Uterus (tissue), 4 donors: Measurements from ENCODE around the gene NAA60. TPM values are rescaled to one million over a fixed set of nuclear protein-coding genes. Genes with fewer than 3 reads are reported as not detected.
A peak's percentile ranks its signal among the peaks of the same experiment; 100 is the strongest.

ENCODE experiments used
- DNase-seq, 2 donors: peaks; one replicate each; pipeline ENCODE4 v3.0.0-alpha.2; 2019 to 2020
- H3K27ac ChIP-seq, 2 donors: fragments of 200-600 bp; sonication (generic); 1 replicate in 1 of 2; 2 replicates in 1 of 2; pipeline ENCODE4 v1.5.1; 2016 to 2018
- H3K27me3 ChIP-seq, 2 donors: fragments of 200-600 bp; sonication (generic); one replicate each; pipeline ENCODE4 v1.5.1; 2018 to 2019; ENCODE audit warnings: control low read depth in 1 of 2
- H3K36me3 ChIP-seq, 2 donors: fragments of 200-600 bp; sonication (generic); one replicate each; pipeline ENCODE4 v1.5.1; 2019; ENCODE audit warnings: control low read depth in 1 of 2
- H3K4me1 ChIP-seq, 2 donors: fragments of 200-600 bp; sonication (generic); one replicate each; pipeline ENCODE4 v1.5.1; 2018 to 2019; ENCODE audit warnings: control low read depth in 1 of 2
- H3K4me3 ChIP-seq, 2 donors: fragments of 200-600 bp; sonication (generic); 1 replicate in 1 of 2; 2 replicates in 1 of 2; pipeline ENCODE4 v1.5.1; 2018 to 2019; ENCODE audit warnings: mild to moderate bottlenecking in 1 of 2
- H3K9me3 ChIP-seq, 2 donors: fragments of 200-600 bp; sonication (generic); one replicate each; pipeline ENCODE4 v1.5.1; 2019; ENCODE audit warnings: control low read depth in 1 of 2
- CTCF ChIP-seq, 4 experiments: fragments of 200-600 bp in 2 of 4; fragments of 450-650 bp in 2 of 4; sonication (generic) in 2 of 4; IDR thresholded peaks; one replicate each; pipeline ENCODE4 v1.5.1; 2016 to 2019; ENCODE audit warnings: antibody characterized with exemption in 4 of 4, mild to moderate bottlenecking in 2 of 4, moderate library complexity in 1 of 4
- POLR2A ChIP-seq, 2 donors: fragments of 450-650 bp; IDR thresholded peaks; one replicate each; pipeline ENCODE4 v1.6.1; 2016; ENCODE audit warnings: antibody characterized with exemption in 2 of 2, mild to moderate bottlenecking in 1 of 2, moderate library complexity in 1 of 2
- intact Hi-C: fragments of 100-400 bp; cut with DNase I; formaldehyde crosslinking; loops from one replicate; pipeline ENCODE4 v1.15.1; 2023; ENCODE audit warnings: low total_unique reads
- total RNA-seq, 4 donors: library from RNA; depleted of rRNA in 3 of 4; stranded (reverse); fragments of >200 nt in 3 of 4; gene quantifications; one replicate each; pipeline versions ENCODE4 v1.1.0 to v1.2.4, GENCODE V29; 2014 to 2023
- donor health status: DM: yes; HTN: yes; CAD: no.

Gene NAA60
- total RNA-seq, 4 donors from 2014 or later: 17.4 to 45.1 (median 27.9) TPM

DNA sequence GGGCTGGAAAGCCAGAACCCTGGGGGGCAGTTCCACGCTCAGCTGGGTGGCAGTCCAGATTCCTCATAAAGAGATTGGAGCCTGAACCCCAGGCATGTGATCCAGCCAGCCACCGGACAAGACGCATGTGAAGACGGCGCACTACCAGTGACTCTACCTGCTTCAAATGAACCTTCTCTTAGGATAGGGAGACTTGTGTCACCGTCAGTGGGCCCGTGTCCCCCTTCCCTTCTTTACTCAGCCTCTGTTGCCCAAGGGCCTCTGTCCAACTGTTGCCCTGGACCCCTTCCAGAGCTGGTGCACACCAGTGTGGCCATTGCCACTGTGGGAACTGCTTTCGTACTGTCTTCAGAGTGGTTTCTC lies 75.5 kb downstream of the NAA60 start:
- TF ChIP-seq POLR2A (IDR thresholded peaks at IDR 0.05) (no peak), CTCF (IDR thresholded peaks at IDR 0.05) (no peak)
- H3K9me3 ChIP-seq: no peaks in the 10 kb centered on the region
- H3K36me3 ChIP-seq: no peaks in the 10 kb centered on the region
- intact Hi-C loops: no loop called here
- H3K27ac ChIP-seq: peak overlapping the region; percentile 87
- no peak for DNase-seq
- H3K4me1 ChIP-seq: peaks cover 0 to 4% of the 10 kb centered on the region in 2 donors
- H3K4me3 ChIP-seq: no peak overlapping the region
- no peaks in the 10 kb centered on the region for H3K27me3 ChIP-seq

DNA sequence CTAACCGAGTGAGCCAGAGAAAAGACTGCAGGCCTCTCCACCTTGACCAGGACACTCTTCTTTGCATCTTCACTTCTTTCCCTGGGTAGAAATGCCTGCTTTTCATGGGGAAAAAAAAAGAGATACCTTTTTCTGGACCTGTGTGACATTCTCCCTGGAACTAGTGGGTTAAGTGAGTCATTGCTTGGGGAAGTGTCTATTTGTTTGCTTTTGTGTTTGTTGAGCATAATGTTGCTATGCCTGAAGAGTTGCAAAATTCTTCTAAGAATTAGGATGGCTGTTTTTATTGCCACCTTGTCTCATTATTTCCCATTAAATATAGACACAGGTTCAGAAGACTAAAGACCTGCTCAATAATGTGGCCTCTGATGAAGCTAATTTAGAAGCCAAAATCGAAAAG lies 76.1 kb downstream of the NAA60 start:
- Histone ChIP-seq H3K36me3 (no peaks in the 10 kb centered on the region), H3K4me1 (peaks cover 0 to 4% of the 10 kb centered on the region in 2 donors), H3K27ac (peak overlapping the region; percentile 87), H3K4me3 (no peak overlapping the region), H3K9me3 (no peaks in the 10 kb centered on the region), H3K27me3 (no peaks in the 10 kb centered on the region)
- DNase-seq: no peak
- TF ChIP-seq CTCF (IDR thresholded peaks at IDR 0.05): no peak
- no peak for TF ChIP-seq POLR2A (IDR thresholded peaks at IDR 0.05)
- intact Hi-C loops: no loop called here

DNA sequence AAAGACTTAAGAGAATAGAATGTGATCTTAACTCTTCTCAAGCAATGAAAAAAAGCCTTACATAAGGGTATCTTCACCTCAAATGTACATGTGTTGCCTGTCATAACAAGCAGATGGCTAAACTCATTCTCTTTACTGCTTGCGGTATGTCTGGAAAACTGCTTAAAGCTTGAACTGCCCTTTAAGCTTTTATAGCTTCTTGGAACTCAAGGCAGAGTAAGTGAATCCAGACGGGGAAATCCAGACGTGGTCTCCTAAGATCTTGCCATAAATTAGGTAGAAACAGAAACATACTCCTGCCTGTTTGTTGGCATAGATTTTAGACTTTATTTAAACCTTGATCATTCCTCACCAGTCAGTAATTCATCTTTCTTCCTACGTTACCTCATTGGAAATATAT lies 76.9 kb downstream of the NAA60 start:
- no peak for TF ChIP-seq POLR2A (IDR thresholded peaks at IDR 0.05)
- no peak for TF ChIP-seq CTCF (IDR thresholded peaks at IDR 0.05)
- peak in 1 of 2 donors; percentile 72 for DNase-seq
- Histone ChIP-seq H3K9me3 (no peaks in the 10 kb centered on the region), H3K27ac (peak overlapping the region; percentile 87), H3K4me1 (peaks cover 0 to 4% of the 10 kb centered on the region in 2 donors), H3K27me3 (no peaks in the 10 kb centered on the region), H3K4me3 (peak overlapping the region in 1 of 2 donors; percentile 15), H3K36me3 (no peaks in the 10 kb centered on the region)
- intact Hi-C loops: no loop called here

DNA sequence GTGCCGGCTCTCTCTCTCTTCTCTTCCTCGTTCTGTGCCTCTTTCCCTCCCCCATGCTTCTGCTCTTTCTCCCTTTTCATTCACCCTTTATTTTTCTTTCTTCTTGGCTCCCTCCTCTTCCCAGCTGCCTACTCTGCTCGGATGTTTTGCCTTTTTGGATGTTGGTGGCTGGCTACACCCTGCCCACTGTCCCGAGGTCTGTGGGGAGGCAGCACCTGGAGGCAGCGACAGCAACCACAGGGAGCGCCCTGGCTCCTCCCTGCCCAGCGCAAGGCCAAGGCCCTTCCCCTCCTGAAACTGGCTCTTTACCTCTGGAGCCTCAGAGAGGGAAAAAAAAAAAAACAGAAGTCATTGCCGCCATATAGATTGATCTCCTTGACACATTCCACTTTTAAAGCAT lies 77.4 kb downstream of the NAA60 start:
- Histone ChIP-seq H3K36me3 (no peaks in the 10 kb centered on the region), H3K27ac (peak overlapping the region; percentile 87), H3K4me3 (peak overlapping the region in 1 of 2 donors; percentile 15), H3K27me3 (no peaks in the 10 kb centered on the region), H3K9me3 (no peaks in the 10 kb centered on the region), H3K4me1 (peaks cover 0 to 4% of the 10 kb centered on the region in 2 donors)
- peak; percentile 42 to 52 for DNase-seq
- intact Hi-C loops: no loop called here
- TF ChIP-seq CTCF (IDR thresholded peaks at IDR 0.05) (peak in 1 of 4 experiments; percentile 26), POLR2A (IDR thresholded peaks at IDR 0.05) (no peak)

DNA sequence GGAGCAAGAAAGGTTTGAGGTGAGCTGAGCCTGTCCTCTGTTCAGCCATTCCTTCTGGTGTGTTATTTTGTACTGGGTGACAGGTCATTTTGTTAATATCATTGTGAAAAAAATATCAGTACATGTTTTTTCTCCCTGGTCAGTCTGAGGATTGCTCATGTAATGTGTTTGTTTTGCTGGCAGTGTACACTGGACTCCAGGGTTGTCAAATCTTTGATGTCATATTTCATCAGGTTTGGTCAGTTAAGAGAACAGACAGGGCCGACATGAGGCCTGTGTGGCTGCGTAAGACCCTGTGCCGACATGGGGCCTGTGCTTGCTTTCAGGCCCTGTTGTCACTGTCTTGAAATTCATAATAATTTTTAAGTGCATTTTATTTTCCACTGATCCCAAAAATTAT lies 79.8 kb downstream of the NAA60 start:
- no peak overlapping the region for H3K27ac ChIP-seq
- H3K36me3 ChIP-seq: no peaks in the 10 kb centered on the region
- no peaks in the 10 kb centered on the region for H3K27me3 ChIP-seq
- no peak for DNase-seq
- peaks cover 0 to 4% of the 10 kb centered on the region in 2 donors for H3K4me1 ChIP-seq
- no peak overlapping the region for H3K4me3 ChIP-seq
- intact Hi-C loops: no loop called here
- H3K9me3 ChIP-seq: no peaks in the 10 kb centered on the region
- TF ChIP-seq CTCF (IDR thresholded peaks at IDR 0.05) (no peak), POLR2A (IDR thresholded peaks at IDR 0.05) (no peak)
